CD4-positive, alpha-beta T cell treated with Interleukin-6 at 100 ng/mL for 8 hours (primary cell): Measurements from ENCODE around the gene ERC2.
"Not testable (repeated sequence)": the region's sequence is repeated elsewhere in the genome, so short reads cannot be mapped to it uniquely, and the experiment has no call there.

ENCODE experiments used
- DNase-seq: peaks from one replicate; pipeline ENCODE4 v3.0.0-alpha.2; 2020; ENCODE audit warnings: mixed read lengths, low spot score

Gene ERC2

GRCh38 chr3:55521738-55522421 is 946.4 kb downstream of the ERC2 start:
- DNase-seq = no peak

- DNase-seq = no peak
Measured at GRCh38 chr3:55521064-55521737, 947.1 kb downstream of the ERC2 start.

GRCh38 chr3:55519019-55519418 is 949.2 kb downstream of the ERC2 start:
- no peak for DNase-seq

- DNase-seq = no peak
Measured at GRCh38 chr3:55518451-55518850, 949.8 kb downstream of the ERC2 start.

- no peak for DNase-seq
Measured at GRCh38 chr3:55516392-55517030, 951.8 kb downstream of the ERC2 start.

- DNase-seq = no peak
Measured at GRCh38 chr3:55515550-55516246, 952.6 kb downstream of the ERC2 start.

- DNase-seq = no peak
Measured at GRCh38 chr3:55514962-55515361, 953.3 kb downstream of the ERC2 start.

GRCh38 chr3:55512571-55513343 is 955.5 kb downstream of the ERC2 start:
- no peak for DNase-seq

GRCh38 chr3:55511895-55512570 is 956.2 kb downstream of the ERC2 start:
- DNase-seq = no peak

- DNase-seq = no peak
Measured at GRCh38 chr3:55508335-55508734, 959.9 kb downstream of the ERC2 start.

GRCh38 chr3:55507808-55508207 is 960.5 kb downstream of the ERC2 start:
- DNase-seq = no peak

- no peak for DNase-seq
Measured at GRCh38 chr3:55505776-55506175, 962.5 kb downstream of the ERC2 start.

- DNase-seq = not testable (repeated sequence)
Measured at GRCh38 chr3:55505102-55505501, 963.2 kb downstream of the ERC2 start.

GRCh38 chr3:55501905-55502304 is 966.4 kb downstream of the ERC2 start:
- DNase-seq = no peak

GRCh38 chr3:55500555-55501330 is 967.5 kb downstream of the ERC2 start:
- DNase-seq = no peak

GRCh38 chr3:55498520-55498919 is 969.7 kb downstream of the ERC2 start:
- no peak for DNase-seq

GRCh38 chr3:55497250-55497649 is 971.0 kb downstream of the ERC2 start:
- no peak for DNase-seq

GRCh38 chr3:55494976-55495375 is 973.3 kb downstream of the ERC2 start:
- no peak for DNase-seq

- DNase-seq = no peak
Measured at GRCh38 chr3:55492976-55493375, 975.3 kb downstream of the ERC2 start.

GRCh38 chr3:55491296-55491816 is 976.9 kb downstream of the ERC2 start:
- DNase-seq = no peak
